HL-60 (cell line): ENCODE data around the gene ZNF236.

Source experiments
- POLR2AphosphoS5 ChIP-seq: IDR thresholded peaks from 2 replicates; pipeline ENCODE4 v1.6.1; 2012; ENCODE audit warnings: low read depth
- SPI1 ChIP-seq: IDR thresholded peaks from 2 replicates; pipeline ENCODE4 v1.6.1; 2012; ENCODE audit warnings: low read depth, mild to moderate bottlenecking, borderline replicate concordance
- TF ChIP-seq, protein P1 (sequence below): IDR thresholded peaks from one replicate; pipeline ENCODE4 v1.5.1; 2011; ENCODE audit warnings: low read length, control low read depth, inconsistent platforms; ENCODE audit not compliant: insufficient read depth
- TF ChIP-seq, protein P2 (sequence below): IDR thresholded peaks from 2 replicates; pipeline ENCODE4 v1.6.1; 2012; ENCODE audit warnings: low read depth; ENCODE audit not compliant: insufficient replicate concordance

DNA sequence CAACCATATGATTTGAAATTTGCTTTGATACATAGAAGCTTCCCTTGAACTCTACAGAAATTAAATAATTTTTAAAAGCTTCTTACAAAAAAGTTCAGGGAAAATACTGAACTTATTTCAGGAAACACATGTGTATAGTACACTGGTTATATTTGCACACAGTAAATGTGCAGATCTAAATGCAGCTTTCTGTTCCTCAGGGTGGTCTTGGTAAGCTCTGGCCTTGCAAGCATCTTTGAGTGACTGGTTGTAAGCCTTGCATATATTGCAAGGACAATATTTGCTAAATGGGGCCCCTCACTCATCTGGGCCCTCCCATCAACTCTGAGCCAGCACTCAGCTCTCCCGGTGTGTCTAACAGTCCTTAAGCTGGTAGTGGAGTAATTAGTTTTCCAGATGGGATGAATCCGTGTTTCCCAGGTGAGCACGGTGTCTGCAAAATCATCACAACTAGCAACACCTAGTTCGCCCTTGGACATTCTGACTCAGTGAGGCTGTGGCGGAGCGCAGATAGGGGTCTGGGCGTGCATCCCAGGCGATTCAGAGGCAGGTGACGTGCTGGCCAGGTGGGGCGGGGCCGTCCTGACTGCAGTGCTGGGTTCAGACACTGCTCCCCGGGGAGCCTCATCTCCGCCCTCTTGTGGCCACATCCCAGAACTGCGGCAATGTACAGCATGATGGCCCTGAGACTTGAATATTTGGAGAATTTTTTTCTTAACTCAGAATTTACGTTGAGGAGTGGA, 160.7 kb downstream of the ZNF236 start:
- TF ChIP-seq, protein P1, sequence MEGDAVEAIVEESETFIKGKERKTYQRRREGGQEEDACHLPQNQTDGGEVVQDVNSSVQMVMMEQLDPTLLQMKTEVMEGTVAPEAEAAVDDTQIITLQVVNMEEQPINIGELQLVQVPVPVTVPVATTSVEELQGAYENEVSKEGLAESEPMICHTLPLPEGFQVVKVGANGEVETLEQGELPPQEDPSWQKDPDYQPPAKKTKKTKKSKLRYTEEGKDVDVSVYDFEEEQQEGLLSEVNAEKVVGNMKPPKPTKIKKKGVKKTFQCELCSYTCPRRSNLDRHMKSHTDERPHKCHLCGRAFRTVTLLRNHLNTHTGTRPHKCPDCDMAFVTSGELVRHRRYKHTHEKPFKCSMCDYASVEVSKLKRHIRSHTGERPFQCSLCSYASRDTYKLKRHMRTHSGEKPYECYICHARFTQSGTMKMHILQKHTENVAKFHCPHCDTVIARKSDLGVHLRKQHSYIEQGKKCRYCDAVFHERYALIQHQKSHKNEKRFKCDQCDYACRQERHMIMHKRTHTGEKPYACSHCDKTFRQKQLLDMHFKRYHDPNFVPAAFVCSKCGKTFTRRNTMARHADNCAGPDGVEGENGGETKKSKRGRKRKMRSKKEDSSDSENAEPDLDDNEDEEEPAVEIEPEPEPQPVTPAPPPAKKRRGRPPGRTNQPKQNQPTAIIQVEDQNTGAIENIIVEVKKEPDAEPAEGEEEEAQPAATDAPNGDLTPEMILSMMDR = peak; percentile 94
- TF ChIP-seq POLR2AphosphoS5 (no peak), SPI1 (no peak)
- TF ChIP-seq, protein P2, sequence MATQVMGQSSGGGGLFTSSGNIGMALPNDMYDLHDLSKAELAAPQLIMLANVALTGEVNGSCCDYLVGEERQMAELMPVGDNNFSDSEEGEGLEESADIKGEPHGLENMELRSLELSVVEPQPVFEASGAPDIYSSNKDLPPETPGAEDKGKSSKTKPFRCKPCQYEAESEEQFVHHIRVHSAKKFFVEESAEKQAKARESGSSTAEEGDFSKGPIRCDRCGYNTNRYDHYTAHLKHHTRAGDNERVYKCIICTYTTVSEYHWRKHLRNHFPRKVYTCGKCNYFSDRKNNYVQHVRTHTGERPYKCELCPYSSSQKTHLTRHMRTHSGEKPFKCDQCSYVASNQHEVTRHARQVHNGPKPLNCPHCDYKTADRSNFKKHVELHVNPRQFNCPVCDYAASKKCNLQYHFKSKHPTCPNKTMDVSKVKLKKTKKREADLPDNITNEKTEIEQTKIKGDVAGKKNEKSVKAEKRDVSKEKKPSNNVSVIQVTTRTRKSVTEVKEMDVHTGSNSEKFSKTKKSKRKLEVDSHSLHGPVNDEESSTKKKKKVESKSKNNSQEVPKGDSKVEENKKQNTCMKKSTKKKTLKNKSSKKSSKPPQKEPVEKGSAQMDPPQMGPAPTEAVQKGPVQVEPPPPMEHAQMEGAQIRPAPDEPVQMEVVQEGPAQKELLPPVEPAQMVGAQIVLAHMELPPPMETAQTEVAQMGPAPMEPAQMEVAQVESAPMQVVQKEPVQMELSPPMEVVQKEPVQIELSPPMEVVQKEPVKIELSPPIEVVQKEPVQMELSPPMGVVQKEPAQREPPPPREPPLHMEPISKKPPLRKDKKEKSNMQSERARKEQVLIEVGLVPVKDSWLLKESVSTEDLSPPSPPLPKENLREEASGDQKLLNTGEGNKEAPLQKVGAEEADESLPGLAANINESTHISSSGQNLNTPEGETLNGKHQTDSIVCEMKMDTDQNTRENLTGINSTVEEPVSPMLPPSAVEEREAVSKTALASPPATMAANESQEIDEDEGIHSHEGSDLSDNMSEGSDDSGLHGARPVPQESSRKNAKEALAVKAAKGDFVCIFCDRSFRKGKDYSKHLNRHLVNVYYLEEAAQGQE = no peak
